Measurements from ENCODE around the gene PSORS1C2.

The PSORS1C2 gene

DNA sequence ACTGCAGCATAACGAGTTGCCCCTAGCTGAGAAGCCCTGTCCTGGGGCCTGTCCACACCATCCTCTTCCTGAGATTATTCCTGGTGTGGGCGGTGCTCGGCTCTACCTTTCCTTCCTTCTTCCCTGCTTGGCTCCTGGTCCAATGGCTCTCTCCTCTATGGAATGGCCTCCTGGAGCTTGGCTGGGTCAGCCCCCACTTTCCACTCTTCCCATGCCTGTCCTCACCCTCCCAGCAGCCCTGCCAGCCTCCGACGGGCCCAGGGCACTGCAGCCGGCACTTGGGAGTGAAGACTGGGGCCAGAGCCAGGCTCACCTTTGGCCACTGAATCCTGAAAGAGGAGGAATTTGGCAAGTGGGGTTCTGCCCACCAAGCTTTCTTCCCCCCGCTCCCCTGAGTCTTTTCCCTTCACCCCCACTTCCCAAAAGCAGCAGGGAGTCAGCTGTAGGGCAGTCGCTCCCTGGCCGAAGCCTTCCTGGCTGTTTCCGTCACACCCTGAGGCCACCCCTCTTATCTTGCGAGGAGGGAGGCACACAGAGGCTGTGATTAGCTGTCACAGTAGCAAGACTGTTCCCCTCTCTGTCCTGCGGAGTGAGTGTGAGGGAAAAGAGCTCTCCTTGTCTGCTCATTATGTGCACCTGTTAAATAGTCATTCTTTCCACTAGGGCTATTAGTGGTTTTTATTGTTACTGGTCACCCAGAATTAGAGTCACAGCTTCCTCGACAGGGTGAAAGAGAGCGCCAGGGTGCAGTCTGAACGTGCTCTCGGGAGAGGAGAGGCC, 12.3 kb downstream of the PSORS1C2 start:
- TF ChIP-seq, protein P1, sequence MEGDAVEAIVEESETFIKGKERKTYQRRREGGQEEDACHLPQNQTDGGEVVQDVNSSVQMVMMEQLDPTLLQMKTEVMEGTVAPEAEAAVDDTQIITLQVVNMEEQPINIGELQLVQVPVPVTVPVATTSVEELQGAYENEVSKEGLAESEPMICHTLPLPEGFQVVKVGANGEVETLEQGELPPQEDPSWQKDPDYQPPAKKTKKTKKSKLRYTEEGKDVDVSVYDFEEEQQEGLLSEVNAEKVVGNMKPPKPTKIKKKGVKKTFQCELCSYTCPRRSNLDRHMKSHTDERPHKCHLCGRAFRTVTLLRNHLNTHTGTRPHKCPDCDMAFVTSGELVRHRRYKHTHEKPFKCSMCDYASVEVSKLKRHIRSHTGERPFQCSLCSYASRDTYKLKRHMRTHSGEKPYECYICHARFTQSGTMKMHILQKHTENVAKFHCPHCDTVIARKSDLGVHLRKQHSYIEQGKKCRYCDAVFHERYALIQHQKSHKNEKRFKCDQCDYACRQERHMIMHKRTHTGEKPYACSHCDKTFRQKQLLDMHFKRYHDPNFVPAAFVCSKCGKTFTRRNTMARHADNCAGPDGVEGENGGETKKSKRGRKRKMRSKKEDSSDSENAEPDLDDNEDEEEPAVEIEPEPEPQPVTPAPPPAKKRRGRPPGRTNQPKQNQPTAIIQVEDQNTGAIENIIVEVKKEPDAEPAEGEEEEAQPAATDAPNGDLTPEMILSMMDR (IDR thresholded peaks at IDR 0.05; ENCODE audit: low read depth, low read length), result no peak
- TF ChIP-seq EZH2phosphoT487 (IDR thresholded peaks at IDR 0.05; ENCODE audit: low read depth), result no peak
- Histone ChIP-seq H3K36me3 (replicated peaks; ENCODE audit: low read depth, low read length) (no peaks in the 10 kb centered on the region), H3K27me3 (ENCODE audit: low read depth, low read length) (no peaks in the 10 kb centered on the region), H3K27ac (ENCODE audit: low read length) (no peak overlapping the region), H3K9ac (ENCODE audit: low read length) (no peak overlapping the region), H3K4me1 (ENCODE audit: low read length) (peaks cover 10% of the 10 kb centered on the region), H2AFZ (ENCODE audit: low read depth, low read length) (no peak overlapping the region), H3K4me3 (ENCODE audit: low read length) (no peak overlapping the region), H4K20me1 (ENCODE audit: insufficient read depth, low read length) (no peaks in the 10 kb centered on the region), H3K9me3 (ENCODE audit: insufficient read depth, low read length) (no peaks in the 10 kb centered on the region), H3K79me2 (ENCODE audit: low read length) (no peaks in the 10 kb centered on the region), H3K4me2 (ENCODE audit: low read length) (no peak overlapping the region)

DNA sequence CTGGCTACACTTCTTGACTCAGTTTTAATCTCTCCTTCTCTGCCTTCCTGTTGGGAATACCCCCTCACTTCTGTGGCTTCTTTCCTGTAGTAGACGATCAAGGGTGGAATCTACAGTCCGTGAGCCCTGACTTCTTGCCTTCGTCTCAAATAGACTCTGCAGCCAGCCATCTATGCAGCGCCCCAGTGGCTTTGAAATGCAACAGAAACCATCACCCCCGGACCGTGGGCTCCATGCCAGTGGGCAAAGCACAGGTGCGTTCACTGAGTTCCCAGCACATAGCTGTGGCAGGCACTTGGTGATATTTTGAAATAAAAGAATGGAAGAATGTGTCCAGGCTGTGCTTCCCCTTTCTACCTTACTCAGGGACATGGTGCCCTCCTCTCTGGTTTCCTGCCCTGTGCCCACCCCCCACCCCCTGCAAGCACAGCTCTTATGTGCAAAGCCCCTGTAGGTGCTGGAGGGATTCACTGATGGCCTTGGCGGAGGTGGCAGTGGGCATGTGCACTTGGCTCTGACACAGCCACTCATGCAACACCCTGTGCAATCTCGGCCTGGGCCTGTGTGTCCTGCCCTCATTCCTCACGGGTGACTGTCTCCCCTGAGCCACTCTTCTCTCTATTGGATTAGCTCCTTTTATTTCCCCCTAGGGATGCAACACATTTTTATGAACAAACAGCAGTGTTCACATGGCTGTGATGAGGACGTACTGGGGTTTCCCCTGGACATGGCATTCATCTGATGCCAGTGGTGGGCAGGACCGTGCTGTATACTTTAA, 13.1 kb downstream of the PSORS1C2 start:
- Histone ChIP-seq H3K79me2 (ENCODE audit: low read length) (no peaks in the 10 kb centered on the region), H3K9ac (ENCODE audit: low read length) (no peak overlapping the region), H3K27me3 (ENCODE audit: low read depth, low read length) (no peaks in the 10 kb centered on the region), H3K4me3 (ENCODE audit: low read length) (no peak overlapping the region), H3K27ac (ENCODE audit: low read length) (no peak overlapping the region), H3K4me2 (ENCODE audit: low read length) (no peak overlapping the region), H3K36me3 (replicated peaks; ENCODE audit: low read depth, low read length) (no peaks in the 10 kb centered on the region), H4K20me1 (ENCODE audit: insufficient read depth, low read length) (no peaks in the 10 kb centered on the region), H2AFZ (ENCODE audit: low read depth, low read length) (no peak overlapping the region), H3K4me1 (ENCODE audit: low read length) (peaks cover 10% of the 10 kb centered on the region), H3K9me3 (ENCODE audit: insufficient read depth, low read length) (no peaks in the 10 kb centered on the region)
- no peak for TF ChIP-seq EZH2phosphoT487 (IDR thresholded peaks at IDR 0.05; ENCODE audit: low read depth)
- TF ChIP-seq, protein P1 (IDR thresholded peaks at IDR 0.05; ENCODE audit: low read depth, low read length), result no peak

GRCh38 chr6:31125162-31125561, 13.7 kb downstream of the PSORS1C2 start:
- no peak overlapping the region for H3K9ac ChIP-seq (ENCODE audit: low read length)
- peaks cover 10% of the 10 kb centered on the region for H3K4me1 ChIP-seq (ENCODE audit: low read length)
- H3K4me3 ChIP-seq (ENCODE audit: low read length), result no peak overlapping the region
- no peak overlapping the region for H3K27ac ChIP-seq (ENCODE audit: low read length)
- no peak overlapping the region for H2AFZ ChIP-seq (ENCODE audit: low read depth, low read length)
- TF ChIP-seq, protein P1 (IDR thresholded peaks at IDR 0.05; ENCODE audit: low read depth, low read length), result no peak
- no peak for TF ChIP-seq EZH2phosphoT487 (IDR thresholded peaks at IDR 0.05; ENCODE audit: low read depth)
- no peaks in the 10 kb centered on the region for H3K9me3 ChIP-seq (ENCODE audit: insufficient read depth, low read length)
- no peaks in the 10 kb centered on the region for H4K20me1 ChIP-seq (ENCODE audit: insufficient read depth, low read length)
- no peak overlapping the region for H3K4me2 ChIP-seq (ENCODE audit: low read length)
- no peaks in the 10 kb centered on the region for H3K79me2 ChIP-seq (ENCODE audit: low read length)
- no peaks in the 10 kb centered on the region for H3K27me3 ChIP-seq (ENCODE audit: low read depth, low read length)
- H3K36me3 ChIP-seq (replicated peaks; ENCODE audit: low read depth, low read length), result no peaks in the 10 kb centered on the region
